Occipital lobe (tissue), 2 donors: Measurements from ENCODE around the gene PIP4K2A. TPM values are rescaled to one million over a fixed set of nuclear protein-coding genes. Genes with fewer than 3 reads are reported as not detected.
"Not testable (repeated sequence)": the region's sequence is repeated elsewhere in the genome, so short reads cannot be mapped to it uniquely, and the experiment has no call there.

Source experiments
- DNase-seq: peaks from one replicate; lab custom pipeline; 2025; lab: John Stamatoyannopoulos, UW
- total RNA-seq: library from RNA; depleted of rRNA; stranded (reverse); fragments of >200 nt; gene quantifications from one replicate; pipeline ENCODE4 v1.2.3, GENCODE V29; 2014

Gene PIP4K2A
- total RNA-seq, 1 donor from 2014 or later: 41.0 TPM

- DNase-seq: no peak
Measured at GRCh38 chr10:22693860-22694259, 20.5 kb downstream of the PIP4K2A start.

- no peak for DNase-seq
Measured at GRCh38 chr10:22693371-22693784, 21.0 kb downstream of the PIP4K2A start.

- DNase-seq: not testable (repeated sequence)
Measured at GRCh38 chr10:22692119-22692518, 22.3 kb downstream of the PIP4K2A start.

- no peak for DNase-seq
Measured at GRCh38 chr10:22690614-22691431, 23.6 kb downstream of the PIP4K2A start.

- DNase-seq: no peak
Measured at GRCh38 chr10:22690158-22690557, 24.2 kb downstream of the PIP4K2A start.

- no peak for DNase-seq
Measured at GRCh38 chr10:22686347-22686746, 28.0 kb downstream of the PIP4K2A start.

- no peak for DNase-seq
Measured at GRCh38 chr10:22685926-22686325, 28.5 kb downstream of the PIP4K2A start.

- DNase-seq: no peak
Measured at GRCh38 chr10:22684699-22685098, 29.7 kb downstream of the PIP4K2A start.

- DNase-seq: no peak
Measured at GRCh38 chr10:22683140-22683389, 31.3 kb downstream of the PIP4K2A start.

GRCh38 chr10:22682237-22683139, 31.9 kb downstream of the PIP4K2A start:
- DNase-seq: no peak

- DNase-seq: no peak
Measured at GRCh38 chr10:22681783-22682183, 32.6 kb downstream of the PIP4K2A start.

GRCh38 chr10:22681301-22681700, 33.1 kb downstream of the PIP4K2A start:
- DNase-seq: no peak

GRCh38 chr10:22679608-22680007, 34.8 kb downstream of the PIP4K2A start:
- DNase-seq: no peak

GRCh38 chr10:22677333-22677732, 37.0 kb downstream of the PIP4K2A start:
- no peak for DNase-seq

- no peak for DNase-seq
Measured at GRCh38 chr10:22676435-22676834, 37.9 kb downstream of the PIP4K2A start.

- DNase-seq: no peak
Measured at GRCh38 chr10:22674573-22674930, 39.8 kb downstream of the PIP4K2A start.

GRCh38 chr10:22673785-22674572, 40.4 kb downstream of the PIP4K2A start:
- DNase-seq: no peak

- DNase-seq: no peak
Measured at GRCh38 chr10:22673091-22673392, 41.3 kb downstream of the PIP4K2A start.

GRCh38 chr10:22672319-22673090, 41.9 kb downstream of the PIP4K2A start:
- no peak for DNase-seq

GRCh38 chr10:22670788-22671187, 43.6 kb downstream of the PIP4K2A start:
- DNase-seq: no peak

GRCh38 chr10:22669163-22669711, 45.1 kb downstream of the PIP4K2A start:
- DNase-seq: no peak
